ENCODE measurements around the gene ITIH1. TPM values are rescaled to one million over a fixed set of nuclear protein-coding genes. Genes with fewer than 3 reads are reported as not detected.

The ITIH1 gene
- total and polyA plus RNA-seq, 2 donors (not counting 3 experiments of a cell fraction or from before 2014, with no cell fraction given), result not detected

DNA sequence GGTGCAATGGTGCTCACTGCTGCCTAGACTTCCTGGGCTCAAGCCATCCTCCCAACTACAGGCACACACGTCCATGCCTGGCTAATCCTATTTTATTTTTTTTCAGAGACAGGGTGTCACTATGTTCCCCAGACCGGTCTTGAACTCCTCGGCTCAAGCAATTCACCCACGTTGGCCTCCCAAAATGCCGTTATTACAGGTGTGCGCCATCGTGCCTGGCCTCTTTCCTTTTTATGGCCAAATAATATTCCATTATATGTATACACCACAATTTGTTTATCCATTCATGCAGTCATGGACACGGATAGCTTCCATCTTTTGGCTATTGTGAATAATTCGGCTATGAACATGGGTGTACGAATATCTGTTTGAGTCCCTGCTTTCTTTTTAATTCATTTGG, 5.7 kb upstream of the ITIH1 start:
- H3K4me1 ChIP-seq (ENCODE audit: control insufficient read depth, extremely low read depth, insufficient read depth, low read length), result peaks cover 12% of the 10 kb centered on the region
- dilution Hi-C loops (cut with MboI; ENCODE audit: extremely low pct_ligation_motif_present, low sequenced_read_pairs), result no loop called here
- H4K20me1 ChIP-seq (replicated peaks; ENCODE audit: control insufficient read depth, extremely low read depth, insufficient read depth, low read length), result no peaks in the 10 kb centered on the region
- H3K4me3 ChIP-seq (replicated peaks in 1 of 3; ENCODE audit: insufficient read depth in 1 of 3, low read depth in 1 of 3, low read length in 3 of 3), result no peak overlapping the region
- TF ChIP-seq GATA2 (IDR thresholded peaks at IDR 0.05; ENCODE audit: insufficient read depth, insufficient read length, low read depth, low read length) (no peak), MYC (IDR thresholded peaks at IDR 0.05; ENCODE audit: low read depth, low read length) (no peak), POLR2A (IDR thresholded peaks at IDR 0.05; ENCODE audit: low read depth, low read length) (no peak), POLR2AphosphoS5 (IDR thresholded peaks at IDR 0.05; ENCODE audit: insufficient read depth, low read depth, low read length) (no peak), FOS (IDR thresholded peaks at IDR 0.05; ENCODE audit: borderline replicate concordance, insufficient read depth, low read length) (no peak), EZH2 (IDR thresholded peaks at IDR 0.05; ENCODE audit: borderline replicate concordance, low read depth, low read length, severe bottlenecking) (no peak), JUN (IDR thresholded peaks at IDR 0.05; ENCODE audit: borderline replicate concordance, insufficient read depth, insufficient read length, low read depth) (no peak)
- TF ChIP-seq, protein P1, sequence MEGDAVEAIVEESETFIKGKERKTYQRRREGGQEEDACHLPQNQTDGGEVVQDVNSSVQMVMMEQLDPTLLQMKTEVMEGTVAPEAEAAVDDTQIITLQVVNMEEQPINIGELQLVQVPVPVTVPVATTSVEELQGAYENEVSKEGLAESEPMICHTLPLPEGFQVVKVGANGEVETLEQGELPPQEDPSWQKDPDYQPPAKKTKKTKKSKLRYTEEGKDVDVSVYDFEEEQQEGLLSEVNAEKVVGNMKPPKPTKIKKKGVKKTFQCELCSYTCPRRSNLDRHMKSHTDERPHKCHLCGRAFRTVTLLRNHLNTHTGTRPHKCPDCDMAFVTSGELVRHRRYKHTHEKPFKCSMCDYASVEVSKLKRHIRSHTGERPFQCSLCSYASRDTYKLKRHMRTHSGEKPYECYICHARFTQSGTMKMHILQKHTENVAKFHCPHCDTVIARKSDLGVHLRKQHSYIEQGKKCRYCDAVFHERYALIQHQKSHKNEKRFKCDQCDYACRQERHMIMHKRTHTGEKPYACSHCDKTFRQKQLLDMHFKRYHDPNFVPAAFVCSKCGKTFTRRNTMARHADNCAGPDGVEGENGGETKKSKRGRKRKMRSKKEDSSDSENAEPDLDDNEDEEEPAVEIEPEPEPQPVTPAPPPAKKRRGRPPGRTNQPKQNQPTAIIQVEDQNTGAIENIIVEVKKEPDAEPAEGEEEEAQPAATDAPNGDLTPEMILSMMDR (IDR thresholded peaks at IDR 0.05; ENCODE audit: extremely low read depth in 1 of 2, insufficient read depth in 1 of 2, low read depth in 1 of 2, low read length in 2 of 2), result no peak
- TF ChIP-seq, protein P2, sequence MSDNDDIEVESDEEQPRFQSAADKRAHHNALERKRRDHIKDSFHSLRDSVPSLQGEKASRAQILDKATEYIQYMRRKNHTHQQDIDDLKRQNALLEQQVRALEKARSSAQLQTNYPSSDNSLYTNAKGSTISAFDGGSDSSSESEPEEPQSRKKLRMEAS (IDR thresholded peaks at IDR 0.05; ENCODE audit: insufficient read depth, insufficient read length), result no peak
- H3K36me3 ChIP-seq (ENCODE audit: control insufficient read depth in 2 of 2, extremely low read depth in 1 of 2, insufficient read depth in 2 of 2, low read length in 2 of 2), result peaks cover 0 to 3% of the 10 kb centered on the region in 2 experiments
- BruUV-seq (replicated peaks), result no TSS peak
- intact Hi-C loops (cut with micrococcal nuclease), result no loop called here
- no peaks in the 10 kb centered on the region for H3K9me1 ChIP-seq (replicated peaks; ENCODE audit: control insufficient read depth, extremely low read depth, insufficient read depth, low read length)
- FAIRE-seq, result no peak
- no peak overlapping the region for H3K4me2 ChIP-seq (ENCODE audit: insufficient read depth, low read length)
- H2AFZ ChIP-seq (ENCODE audit: low read depth, low read length), result peak overlapping the region; percentile 91
- H3K9ac ChIP-seq (replicated peaks; ENCODE audit: extremely low read depth, insufficient read depth, low read length), result no peak overlapping the region
- DNase-seq (ENCODE audit: low read depth, low spot score), result no peak
- H3K27me3 ChIP-seq (ENCODE audit: control insufficient read depth in 2 of 2, insufficient read depth in 2 of 2, low read length in 2 of 2), result no peaks in the 10 kb centered on the region
- CTCF ChIA-PET, result interaction anchor here (1.6 kb wide), 1 partner anchor 49 kb away, joined by 11 read pairs; no protein-coding TSS in a partner anchor
- H3K79me2 ChIP-seq (ENCODE audit: control insufficient read depth, insufficient read depth, low read length), result peaks cover 13% of the 10 kb centered on the region
- H3K27ac ChIP-seq (ENCODE audit: insufficient read depth, low read depth, low read length), result no peak overlapping the region
- POLR2A ChIA-PET, result no interaction called here
- no peaks in the 10 kb centered on the region for H3K9me3 ChIP-seq (replicated peaks; ENCODE audit: control insufficient read depth, insufficient read depth, low read length)

All from endothelial cell of umbilical vein (primary cell).